ENCODE results near the gene PHF23.
A peak's percentile ranks its signal among the peaks of the same experiment; 100 is the strongest.

PHF23 gene

GRCh38 chr17:7196651-7197401 lies 42.4 kb downstream of the PHF23 start:
- no peak for DNase-seq

- DNase-seq: no peak
These were observed 43.3 kb downstream of the PHF23 start for GRCh38 chr17:7195971-7196370.

- DNase-seq: no peak
These were observed 46.9 kb downstream of the PHF23 start for GRCh38 chr17:7192271-7192937.

- peak; percentile 50 for DNase-seq
These were observed 47.5 kb downstream of the PHF23 start for GRCh38 chr17:7191571-7192270.

- DNase-seq: no peak
These were observed 48.2 kb downstream of the PHF23 start for GRCh38 chr17:7191069-7191468.

GRCh38 chr17:7190276-7190917 lies 48.9 kb downstream of the PHF23 start:
- no peak for DNase-seq

GRCh38 chr17:7186241-7186640 lies 53.0 kb downstream of the PHF23 start:
- DNase-seq: peak; percentile 12

All from activated CD4-positive, alpha-beta T cell treated with anti-CD3 and anti-CD28 coated beads, Interleukin-2, Interleukin-6, amounts not matched to agents 100 ng/mL and 50 ng/mL, durations not matched to agents 16 hours and 8 hours (primary cell).